Measurements from ENCODE around the gene TM4SF1.

- no peak for TF ChIP-seq POLR2A (IDR thresholded peaks at IDR 0.05; ENCODE audit: low read length)
- no peak for TF ChIP-seq GATA1 (IDR thresholded peaks at IDR 0.05; ENCODE audit: low read depth, low read length)
These were observed 45.2 kb downstream of the TM4SF1 start for GRCh38 chr3:149332227-149332765.

Measured in erythroblast (primary cell).